Testis (tissue), 3 donors: ENCODE data around the gene ANKRD31. TPM values are rescaled to one million over a fixed set of nuclear protein-coding genes. Genes with fewer than 3 reads are reported as not detected.

Experiments used
- DNase-seq: peaks from one replicate; pipeline ENCODE4 v3.0.0-alpha.2; 2019
- H3K27ac ChIP-seq, 2 donors: fragments of 200-600 bp; sonication (generic); one replicate each; pipeline ENCODE4 v1.5.1; 2019
- H3K27me3 ChIP-seq: fragments of 200-600 bp; sonication (generic); one replicate; pipeline ENCODE4 v1.5.1; 2019
- H3K36me3 ChIP-seq: fragments of 200-600 bp; sonication (generic); one replicate; pipeline ENCODE4 v1.5.1; 2017; ENCODE audit warnings: low read depth; ENCODE audit errors: missing control alignments
- H3K4me1 ChIP-seq: fragments of 200-600 bp; sonication (generic); one replicate; pipeline ENCODE4 v1.5.1; 2019
- H3K4me3 ChIP-seq, 2 donors: fragments of 200-600 bp; sonication (generic); one replicate each; pipeline ENCODE4 v1.5.1; 2017 to 2019
- H3K9me3 ChIP-seq: fragments of 200-600 bp; sonication (generic); one replicate; pipeline ENCODE4 v1.5.1; 2017
- POLR2A ChIP-seq: fragments of 450-650 bp; IDR thresholded peaks from one replicate; pipeline ENCODE4 v1.6.1; 2017; ENCODE audit warnings: antibody characterized with exemption, mild to moderate bottlenecking, moderate library complexity
- WGBS, 2 donors: methylation state at CpG; one replicate each; pipeline ENCODE4 v1.1.5; 2018; 5-methylcytosine and 5-hydroxymethylcytosine counted together
- intact Hi-C: fragments of 100-400 bp; cut with DNase I; formaldehyde crosslinking; loops from one replicate; pipeline ENCODE4 v1.15.1; 2023; ENCODE audit warnings: low total_unique reads
- polyA plus RNA-seq: library from polyadenylated mRNA; stranded (reverse); fragments of 350-450 nt; fragmentation: Illumina TruSeq; extraction: RNeasy Lipid Tissue Mini Kit (QIAGEN cat#74804); gene quantifications from one replicate; pipeline ENCODE4 v1.2.3, GENCODE V29; 2014; ENCODE audit warnings: low read depth, low replicate concordance; ENCODE audit not compliant: insufficient read depth
- total RNA-seq, 2 donors: library from RNA; depleted of rRNA; stranded (reverse); fragments of >200 nt; gene quantifications; one replicate each; pipeline ENCODE4 v1.2.3, GENCODE V29; 2016
- TF ChIP-seq, protein P1 (sequence below), 3 experiments: fragments of 450-650 bp in 2 of 3; fragments of 200-600 bp in 1 of 3; sonication (generic) in 1 of 3; IDR thresholded peaks; one replicate each; pipeline ENCODE4 v1.5.1; 2016 to 2019; ENCODE audit warnings: antibody characterized with exemption in 3 of 3, mild to moderate bottlenecking in 2 of 3, moderate library complexity in 1 of 3

The ANKRD31 gene
- total and polyA plus RNA-seq, 3 donors from 2014 or later = 3.7 to 16.9 (median 10.3) TPM

DNA sequence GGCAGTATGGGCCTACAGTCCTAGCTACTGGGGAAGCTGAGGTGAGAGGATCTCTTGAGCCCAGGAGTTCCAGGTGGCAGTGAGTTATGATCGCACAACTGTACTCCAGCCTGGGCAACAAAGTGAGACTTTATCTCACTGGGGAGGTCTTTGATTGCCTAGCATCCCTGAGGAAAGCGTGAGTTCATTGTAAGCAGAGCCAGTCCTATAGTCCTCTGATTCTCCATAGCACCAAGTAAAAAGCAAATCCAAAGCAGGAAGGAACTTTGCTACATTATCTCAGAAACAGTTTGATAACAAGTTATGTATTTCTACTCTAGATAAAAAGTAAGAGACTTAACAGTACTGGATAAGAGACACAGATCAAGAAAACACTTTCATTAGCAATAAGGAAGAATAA, 37.6 kb downstream of the ANKRD31 start:
- Histone ChIP-seq H3K27ac (no peak overlapping the region), H3K4me3 (no peak overlapping the region), H3K27me3 (no peaks in the 10 kb centered on the region), H3K4me1 (no peaks in the 10 kb centered on the region), H3K36me3 (no peaks in the 10 kb centered on the region), H3K9me3 (no peaks in the 10 kb centered on the region)
- DNase-seq = no peak
- TF ChIP-seq POLR2A = no peak
- TF ChIP-seq, protein P1, sequence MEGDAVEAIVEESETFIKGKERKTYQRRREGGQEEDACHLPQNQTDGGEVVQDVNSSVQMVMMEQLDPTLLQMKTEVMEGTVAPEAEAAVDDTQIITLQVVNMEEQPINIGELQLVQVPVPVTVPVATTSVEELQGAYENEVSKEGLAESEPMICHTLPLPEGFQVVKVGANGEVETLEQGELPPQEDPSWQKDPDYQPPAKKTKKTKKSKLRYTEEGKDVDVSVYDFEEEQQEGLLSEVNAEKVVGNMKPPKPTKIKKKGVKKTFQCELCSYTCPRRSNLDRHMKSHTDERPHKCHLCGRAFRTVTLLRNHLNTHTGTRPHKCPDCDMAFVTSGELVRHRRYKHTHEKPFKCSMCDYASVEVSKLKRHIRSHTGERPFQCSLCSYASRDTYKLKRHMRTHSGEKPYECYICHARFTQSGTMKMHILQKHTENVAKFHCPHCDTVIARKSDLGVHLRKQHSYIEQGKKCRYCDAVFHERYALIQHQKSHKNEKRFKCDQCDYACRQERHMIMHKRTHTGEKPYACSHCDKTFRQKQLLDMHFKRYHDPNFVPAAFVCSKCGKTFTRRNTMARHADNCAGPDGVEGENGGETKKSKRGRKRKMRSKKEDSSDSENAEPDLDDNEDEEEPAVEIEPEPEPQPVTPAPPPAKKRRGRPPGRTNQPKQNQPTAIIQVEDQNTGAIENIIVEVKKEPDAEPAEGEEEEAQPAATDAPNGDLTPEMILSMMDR (IDR thresholded peaks at IDR 0.05) = no peak
- intact Hi-C loops = no loop called here
- 72 to 84% methylated on average over 2 of the region's 2 CpGs for WGBS, 2 donors

DNA sequence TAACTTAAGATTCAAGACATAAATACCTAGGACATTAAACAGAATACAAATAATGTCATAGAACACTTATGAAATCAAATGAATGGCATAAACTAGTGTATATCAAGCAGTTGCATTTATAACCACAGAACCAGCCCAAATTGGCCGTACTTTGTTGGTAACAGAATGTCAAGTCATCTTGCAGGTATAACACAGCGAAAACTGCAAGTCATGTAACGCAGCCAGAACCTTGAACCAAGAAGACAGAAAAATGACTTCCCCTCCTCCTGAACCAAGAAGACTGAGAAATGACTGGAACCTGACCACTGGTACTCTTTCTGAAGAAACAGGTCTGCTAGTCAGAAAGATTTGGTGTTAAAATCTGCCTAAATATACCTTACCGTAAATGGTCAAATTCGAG, 38.9 kb downstream of the ANKRD31 start:
- DNase-seq = no peak
- Histone ChIP-seq H3K27ac (no peak overlapping the region), H3K4me3 (no peak overlapping the region), H3K9me3 (no peaks in the 10 kb centered on the region), H3K27me3 (no peaks in the 10 kb centered on the region), H3K36me3 (no peaks in the 10 kb centered on the region), H3K4me1 (no peaks in the 10 kb centered on the region)
- 93% methylated on average over 5 of the region's 5 CpGs for WGBS, 2 donors
- intact Hi-C loops = no loop called here
- TF ChIP-seq, protein P1 (IDR thresholded peaks at IDR 0.05) = no peak
- TF ChIP-seq POLR2A = no peak

DNA sequence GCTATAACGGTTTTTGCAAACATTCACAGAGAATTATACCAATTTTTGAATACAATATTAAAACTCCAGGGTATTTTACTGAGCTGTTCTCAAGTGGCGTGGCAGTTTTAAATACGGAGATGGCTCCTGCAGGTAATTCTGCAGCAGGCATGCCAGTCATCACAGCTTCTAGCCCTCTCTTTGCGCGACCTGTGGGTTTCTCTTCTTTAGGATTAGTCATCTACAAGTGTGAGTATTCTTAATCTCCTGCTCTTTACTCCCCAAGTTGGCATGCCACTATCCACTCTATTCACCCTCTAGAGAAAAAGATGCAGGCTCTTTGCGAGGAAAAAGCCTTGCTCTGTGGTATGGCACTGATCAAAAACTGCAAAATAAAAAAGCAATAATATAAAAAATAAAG, 43.9 kb downstream of the ANKRD31 start:
- 89 to 93% methylated on average over 6 of the region's 6 CpGs for WGBS, 2 donors

DNA sequence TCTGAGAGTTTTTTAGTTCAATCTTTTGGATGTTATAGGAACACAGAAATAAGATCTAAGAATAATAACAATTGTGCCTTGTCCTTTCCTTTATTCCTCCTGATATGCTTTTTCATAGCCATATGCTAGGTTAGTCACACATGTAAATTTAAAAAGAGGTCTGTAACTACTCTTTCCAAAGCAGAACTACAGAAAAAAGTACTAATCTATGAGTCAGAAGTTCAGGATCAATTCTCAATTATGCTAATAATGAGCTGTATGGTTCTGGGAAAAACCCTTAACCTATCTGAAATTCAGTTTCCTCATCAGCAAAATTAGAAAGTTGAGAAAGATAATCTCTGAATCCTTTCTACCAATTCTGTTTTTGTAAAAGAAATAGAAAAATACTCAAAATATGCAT, 44.4 kb downstream of the ANKRD31 start:
- Histone ChIP-seq H3K27ac (no peak overlapping the region), H3K36me3 (no peaks in the 10 kb centered on the region), H3K27me3 (no peaks in the 10 kb centered on the region), H3K4me3 (no peak overlapping the region), H3K4me1 (no peaks in the 10 kb centered on the region), H3K9me3 (no peaks in the 10 kb centered on the region)
- TF ChIP-seq POLR2A = no peak
- TF ChIP-seq, protein P1 (IDR thresholded peaks at IDR 0.05) = no peak
- no peak for DNase-seq
- intact Hi-C loops = no loop called here

More for the DNA sequence above, 43.9 kb downstream of the ANKRD31 start:
- H3K4me1 ChIP-seq = no peaks in the 10 kb centered on the region
- H3K4me3 ChIP-seq = no peak overlapping the region
- intact Hi-C loops = no loop called here
- H3K9me3 ChIP-seq = no peaks in the 10 kb centered on the region
- H3K36me3 ChIP-seq = no peaks in the 10 kb centered on the region
- DNase-seq = no peak
- no peak overlapping the region for H3K27ac ChIP-seq
- no peak for TF ChIP-seq POLR2A
- TF ChIP-seq, protein P1 (IDR thresholded peaks at IDR 0.05) = no peak
- H3K27me3 ChIP-seq = no peaks in the 10 kb centered on the region

DNA sequence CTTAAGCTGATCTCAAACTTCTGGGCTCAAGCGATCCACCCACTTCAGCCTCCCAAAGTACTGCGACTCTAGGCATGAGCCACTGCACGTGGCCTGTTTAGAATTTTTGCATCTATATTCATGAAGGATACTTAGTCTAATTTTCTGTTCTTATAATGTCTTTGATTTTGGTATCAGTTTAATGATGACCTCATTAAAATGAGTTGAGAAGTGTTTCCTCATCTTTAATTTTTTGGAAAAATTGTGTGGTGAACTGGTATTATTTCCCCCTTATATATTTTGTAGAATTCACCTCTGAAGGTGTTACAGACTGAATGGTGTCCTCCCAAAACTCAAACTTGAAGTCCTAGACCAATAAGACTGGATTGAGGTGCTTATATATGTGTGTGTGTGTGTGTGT, 46.5 kb downstream of the ANKRD31 start:
- Histone ChIP-seq H3K36me3 (no peaks in the 10 kb centered on the region), H3K27ac (no peak overlapping the region), H3K9me3 (no peaks in the 10 kb centered on the region), H3K4me1 (no peaks in the 10 kb centered on the region), H3K27me3 (no peaks in the 10 kb centered on the region), H3K4me3 (no peak overlapping the region)
- TF ChIP-seq, protein P1 (IDR thresholded peaks at IDR 0.05) = no peak
- TF ChIP-seq POLR2A = no peak
- DNase-seq = no peak
- WGBS, 2 donors = 94 to 100% methylated on average over 3 of the region's 3 CpGs
- intact Hi-C loops = no loop called here
